Rectal smooth muscle tissue (tissue), 1 donor: ENCODE results near the gene CDKN1A.
"Not testable (repeated sequence)": the region's sequence is repeated elsewhere in the genome, so short reads cannot be mapped to it uniquely, and the experiment has no call there.

Experiments used
- H3K27ac ChIP-seq: one replicate; pipeline ENCODE4 v1.7.0; 2013; ENCODE audit warnings: low read depth, low read length, inconsistent platforms
- H3K27me3 ChIP-seq: one replicate; pipeline ENCODE4 v1.7.0; 2013; ENCODE audit warnings: low read length; ENCODE audit not compliant: control insufficient read depth, insufficient read depth
- H3K36me3 ChIP-seq: one replicate; pipeline ENCODE4 v1.7.0; 2013; ENCODE audit warnings: low read length; ENCODE audit not compliant: control insufficient read depth, insufficient read depth
- H3K4me1 ChIP-seq: one replicate; pipeline ENCODE4 v1.7.0; 2013; ENCODE audit warnings: low read length; ENCODE audit not compliant: control insufficient read depth, insufficient read depth
- H3K4me3 ChIP-seq: one replicate; pipeline ENCODE4 v1.7.0; 2013; ENCODE audit warnings: low read length
- H3K9ac ChIP-seq: one replicate; pipeline ENCODE4 v1.7.0; 2013; ENCODE audit warnings: low read length

The CDKN1A gene

DNA sequence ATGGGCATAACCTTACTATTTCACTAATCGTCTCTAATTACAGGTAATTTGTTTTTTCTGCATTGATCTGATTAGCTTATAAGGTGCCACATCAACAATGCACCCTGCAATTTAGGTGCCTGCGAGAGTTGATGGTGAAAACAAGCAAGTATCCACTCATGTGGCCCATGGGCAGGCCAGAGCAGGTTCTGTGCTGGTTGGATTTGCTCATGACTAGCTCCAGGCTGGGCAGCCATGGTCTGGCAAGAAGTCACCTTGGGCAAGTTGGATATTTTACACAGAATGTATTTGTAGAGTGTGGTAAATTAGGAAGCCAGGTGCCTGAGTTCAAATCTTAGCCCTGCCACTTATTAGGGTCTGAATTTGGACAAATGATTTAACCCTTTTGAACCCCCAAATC lies 44.4 kb downstream of the CDKN1A start:
- Histone ChIP-seq H3K27ac (no peak overlapping the region), H3K36me3 (no peaks in the 10 kb centered on the region), H3K4me3 (no peak overlapping the region), H3K27me3 (peaks cover 2% of the 10 kb centered on the region), H3K9ac (no peak overlapping the region), H3K4me1 (no peaks in the 10 kb centered on the region)

DNA sequence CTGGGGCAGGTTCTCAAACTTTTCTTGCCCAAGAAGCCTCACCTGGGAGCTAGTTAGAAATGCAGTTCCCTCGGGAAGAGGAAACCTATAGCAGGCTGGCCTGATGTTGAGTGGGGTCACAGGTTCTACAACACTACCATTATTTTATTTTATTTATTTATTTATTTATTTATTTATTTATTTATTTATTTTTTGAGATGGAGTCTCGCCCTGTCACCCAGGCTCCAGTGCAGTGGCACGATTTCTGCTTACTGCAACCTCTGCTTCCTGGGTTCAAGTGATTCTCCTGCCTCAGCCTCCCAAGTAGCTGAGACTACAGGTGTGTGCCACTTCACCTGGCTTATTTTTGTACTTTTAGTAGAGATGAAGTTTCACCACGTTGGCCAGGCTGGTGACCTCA lies 45.5 kb downstream of the CDKN1A start:
- H3K27me3 ChIP-seq, H3K36me3 ChIP-seq, H3K4me1 ChIP-seq, H3K4me3 ChIP-seq, H3K27ac ChIP-seq, H3K9ac ChIP-seq: not testable (repeated sequence)

- Histone ChIP-seq H3K27me3 (no peaks in the 10 kb centered on the region), H3K9ac (no peak overlapping the region), H3K36me3 (no peaks in the 10 kb centered on the region), H3K4me1 (no peaks in the 10 kb centered on the region), H3K27ac (no peak overlapping the region), H3K4me3 (no peak overlapping the region)
Observed at GRCh38 chr6:36724514-36725390, 46.2 kb downstream of the CDKN1A start.

DNA sequence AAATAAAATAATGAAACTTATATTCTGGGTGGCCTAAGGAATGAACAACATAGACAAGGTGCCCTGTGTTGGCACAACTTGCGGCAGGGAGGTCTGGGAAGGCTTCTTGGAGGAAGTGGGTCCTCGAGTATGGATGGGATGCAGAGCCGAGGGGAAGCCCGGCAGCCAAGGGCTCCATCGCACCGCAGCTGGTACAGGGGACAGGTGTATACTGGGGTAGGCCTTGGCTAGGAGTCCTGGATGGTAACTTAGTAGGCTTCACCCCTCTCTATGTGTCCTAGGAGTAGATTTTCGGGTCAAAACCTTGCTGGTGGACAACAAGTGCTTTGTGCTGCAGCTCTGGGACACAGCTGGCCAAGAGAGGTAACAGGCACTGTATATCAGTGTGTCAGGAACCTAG lies 47.1 kb downstream of the CDKN1A start:
- Histone ChIP-seq H3K4me3 (no peak overlapping the region), H3K27ac (no peak overlapping the region), H3K36me3 (no peaks in the 10 kb centered on the region), H3K4me1 (no peaks in the 10 kb centered on the region), H3K27me3 (no peaks in the 10 kb centered on the region), H3K9ac (no peak overlapping the region)

- Histone ChIP-seq H3K27me3 (no peaks in the 10 kb centered on the region), H3K4me3 (no peak overlapping the region), H3K36me3 (no peaks in the 10 kb centered on the region), H3K27ac (no peak overlapping the region), H3K4me1 (no peaks in the 10 kb centered on the region), H3K9ac (no peak overlapping the region)
Observed at GRCh38 chr6:36727505-36728021, 49.0 kb downstream of the CDKN1A start.

DNA sequence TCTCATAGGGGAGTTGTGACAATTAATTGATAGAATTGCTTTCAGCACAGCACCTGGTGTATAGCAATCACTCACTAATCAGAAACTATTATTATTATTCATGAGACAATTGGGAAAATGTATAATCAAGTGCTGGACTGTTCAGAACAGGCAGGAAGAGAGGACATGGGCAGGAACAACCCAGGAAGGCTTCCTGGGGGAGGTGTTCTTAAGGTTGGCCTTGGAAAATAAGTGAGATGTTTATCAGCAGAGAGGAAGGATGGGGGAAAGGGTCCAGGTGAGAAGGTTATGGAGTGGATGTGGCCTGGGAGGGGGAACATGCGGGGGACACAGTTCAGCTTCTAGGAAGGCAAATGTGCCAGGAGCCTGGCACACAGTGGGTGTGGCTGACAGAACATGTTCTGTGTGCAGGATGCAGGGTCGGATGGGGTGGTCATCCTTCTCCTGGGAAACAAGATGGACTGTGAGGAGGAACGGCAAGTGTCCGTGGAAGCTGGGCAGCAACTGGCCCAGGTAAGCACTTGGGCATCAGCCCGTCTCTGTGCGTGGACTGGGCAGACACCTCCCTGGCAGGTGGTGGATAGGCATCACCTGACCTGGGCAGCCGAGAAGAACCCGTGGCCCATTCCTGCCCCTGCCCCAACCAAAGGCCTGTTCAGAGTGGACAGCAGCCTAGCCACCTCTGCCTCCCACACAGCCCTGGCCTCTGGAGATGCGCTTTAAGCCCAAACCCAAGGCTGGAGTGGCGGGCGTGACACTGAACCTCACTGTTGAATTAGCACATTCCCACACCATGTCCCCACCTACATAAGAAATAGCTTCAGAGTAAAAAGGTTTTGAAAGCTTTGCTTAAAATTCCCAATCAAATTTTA lies 50.0 kb downstream of the CDKN1A start:
- Histone ChIP-seq H3K4me3 (no peak overlapping the region), H3K27ac (no peak overlapping the region), H3K27me3 (no peaks in the 10 kb centered on the region), H3K9ac (no peak overlapping the region), H3K36me3 (no peaks in the 10 kb centered on the region), H3K4me1 (no peaks in the 10 kb centered on the region)

DNA sequence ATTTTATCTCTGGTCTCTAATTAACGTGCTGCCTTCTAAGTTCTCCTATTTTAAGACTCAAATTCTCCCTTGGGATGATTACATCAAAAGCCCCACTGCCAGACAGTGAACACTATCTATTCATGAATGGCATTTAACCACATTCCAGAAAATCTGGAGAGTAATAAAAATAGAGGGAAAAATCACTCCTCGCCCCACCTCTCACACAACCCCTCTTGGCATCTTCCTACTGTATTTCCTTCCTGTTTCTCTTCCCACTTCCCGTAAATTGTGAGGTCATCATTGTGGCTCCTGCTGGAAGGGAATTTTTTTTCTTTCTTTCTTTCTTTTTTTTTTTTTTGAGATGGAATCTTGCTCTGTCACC lies 50.6 kb downstream of the CDKN1A start:
- no peak overlapping the region for H3K9ac ChIP-seq
- H3K36me3 ChIP-seq, result no peaks in the 10 kb centered on the region
- H3K27ac ChIP-seq, result no peak overlapping the region
- no peak overlapping the region for H3K4me3 ChIP-seq
- H3K27me3 ChIP-seq, result no peaks in the 10 kb centered on the region
- no peaks in the 10 kb centered on the region for H3K4me1 ChIP-seq

DNA sequence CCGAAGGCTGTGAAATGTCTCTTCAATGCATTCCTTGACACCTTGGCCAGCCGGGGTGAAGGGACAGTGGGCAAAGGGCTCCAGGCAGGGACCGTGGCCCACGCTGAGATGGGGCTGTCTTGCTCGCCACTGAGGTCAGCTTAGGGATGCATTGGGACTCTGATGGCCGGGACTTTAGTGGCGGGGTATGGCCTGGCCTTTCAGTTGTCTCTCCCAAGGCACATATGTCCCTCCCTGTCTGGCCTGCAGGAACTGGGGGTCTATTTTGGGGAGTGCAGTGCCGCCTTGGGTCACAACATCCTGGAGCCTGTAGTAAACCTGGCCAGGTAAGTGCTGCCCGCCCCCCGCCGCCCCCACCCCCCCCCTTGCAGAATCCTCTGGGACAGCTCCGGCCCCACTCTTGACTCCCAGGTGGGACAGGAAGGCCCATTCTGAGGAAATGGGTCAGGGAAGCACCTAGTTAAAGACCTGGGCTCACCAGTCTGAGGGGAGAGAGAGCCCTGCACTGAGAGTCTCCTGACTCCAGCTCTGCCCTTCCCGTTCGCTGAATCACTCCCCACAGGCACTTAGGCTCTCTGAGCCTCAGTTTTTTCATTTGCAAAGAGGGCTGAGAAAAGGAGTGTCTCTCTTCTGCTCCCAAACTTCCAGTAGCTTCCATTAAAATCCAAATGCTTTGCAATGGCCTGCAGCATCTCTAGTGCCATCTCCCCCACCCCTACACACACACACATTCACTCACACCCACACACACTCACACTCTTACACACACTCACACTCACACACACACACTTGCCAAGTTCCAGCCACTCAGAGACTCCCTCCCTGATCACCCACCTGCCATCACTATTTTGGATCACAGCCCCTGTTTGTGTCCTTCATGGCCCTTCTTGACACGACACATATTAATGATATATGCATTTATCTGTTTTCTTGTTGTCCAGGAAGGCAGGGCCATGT lies 52.2 kb downstream of the CDKN1A start:
- no peak overlapping the region for H3K4me3 ChIP-seq
- H3K36me3 ChIP-seq, result no peaks in the 10 kb centered on the region
- no peaks in the 10 kb centered on the region for H3K27me3 ChIP-seq
- peaks cover 6% of the 10 kb centered on the region for H3K4me1 ChIP-seq
- no peak overlapping the region for H3K9ac ChIP-seq
- no peak overlapping the region for H3K27ac ChIP-seq

- Histone ChIP-seq H3K9ac (no peak overlapping the region), H3K27me3 (no peaks in the 10 kb centered on the region), H3K27ac (no peak overlapping the region), H3K36me3 (no peaks in the 10 kb centered on the region), H3K4me3 (no peak overlapping the region), H3K4me1 (peaks cover 9% of the 10 kb centered on the region)
Observed at GRCh38 chr6:36731622-36732310, 53.3 kb downstream of the CDKN1A start.

GRCh38 chr6:36733300-36733699 lies 54.8 kb downstream of the CDKN1A start:
- H3K36me3 ChIP-seq, result no peaks in the 10 kb centered on the region
- H3K27me3 ChIP-seq, result no peaks in the 10 kb centered on the region
- H3K4me3 ChIP-seq, result no peak overlapping the region
- no peak overlapping the region for H3K27ac ChIP-seq
- H3K4me1 ChIP-seq, result peaks cover 9% of the 10 kb centered on the region
- no peak overlapping the region for H3K9ac ChIP-seq

DNA sequence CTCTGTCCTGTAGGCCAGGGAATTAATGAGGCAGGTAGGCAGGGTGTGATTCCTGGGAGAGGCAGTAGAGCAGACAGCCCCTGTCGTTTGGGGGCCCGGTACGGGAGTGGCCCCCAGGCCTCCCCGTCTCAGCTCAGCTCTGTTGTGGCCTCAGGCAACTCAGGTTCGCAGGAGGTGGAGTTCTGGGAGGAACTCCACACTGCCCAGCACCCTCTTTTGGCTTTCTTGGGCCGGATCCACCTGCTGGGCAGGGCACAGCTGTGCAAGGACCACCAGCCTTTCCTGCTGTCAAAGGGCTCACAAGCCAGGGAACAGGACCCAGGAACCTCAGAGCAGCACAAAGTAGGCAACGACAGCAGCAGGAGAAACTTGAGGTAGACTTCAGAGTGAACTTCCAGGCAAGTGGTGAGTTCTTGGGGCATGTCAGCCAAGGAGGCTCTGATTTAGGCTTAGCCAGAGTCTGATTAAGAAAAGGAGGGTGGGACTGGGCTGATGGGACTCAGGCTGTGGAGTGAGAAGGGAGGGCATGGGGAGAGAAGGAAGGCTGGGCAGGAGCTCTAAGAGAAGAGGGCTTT lies 56.1 kb downstream of the CDKN1A start:
- H3K36me3 ChIP-seq, result no peaks in the 10 kb centered on the region
- peak overlapping the region; percentile 81 for H3K27ac ChIP-seq
- H3K9ac ChIP-seq, result no peak overlapping the region
- H3K4me1 ChIP-seq, result peaks cover 9% of the 10 kb centered on the region
- peak overlapping the region; percentile 46 for H3K4me3 ChIP-seq
- no peaks in the 10 kb centered on the region for H3K27me3 ChIP-seq
